ENCODE measurements around the gene LHX2. TPM values are rescaled to one million over a fixed set of nuclear protein-coding genes. Genes with fewer than 3 reads are reported as not detected.

Gene LHX2
- total and polyA plus RNA-seq, 2 of the 4 experiments (the other 2 are of a cell fraction), result not detected

GRCh38 chr9:124019771-124020519, 8.4 kb downstream of the LHX2 start (continued):
- no peak for TF ChIP-seq RFX5 (IDR thresholded peaks at IDR 0.05; ENCODE audit: low read depth, low read length)
- no peak for TF ChIP-seq CEBPB (IDR thresholded peaks at IDR 0.05; ENCODE audit: low read depth, low read length)
- no peak for TF ChIP-seq POLR2A (IDR thresholded peaks at IDR 0.05; ENCODE audit: low read depth, low read length)
- TF ChIP-seq MAFK (IDR thresholded peaks at IDR 0.05; ENCODE audit: low read depth, low read length), result no peak

GRCh38 chr9:124020520-124021384, 9.2 kb downstream of the LHX2 start:
- WGBS, 2 experiments (ENCODE audit: extremely low coverage in 2 of 2, insufficient read length in 1 of 2), result 13% methylated on average over 10 of the region's 31 CpGs; no CpG with 5 or more reads in 1 of the 2 experiments
- Histone ChIP-seq H2BK120ac (ENCODE audit: low read depth, low read length) (no peak overlapping the region), H2BK15ac (ENCODE audit: low read depth, low read length) (no peak overlapping the region), H2BK20ac (ENCODE audit: low read depth, low read length) (no peak overlapping the region), H3K4me1 (ENCODE audit: control insufficient read depth, insufficient read depth, low read length) (no peaks in the 10 kb centered on the region; the same call in 1 of the 2 replicates), H3K9me3 (ENCODE audit: control insufficient read depth, insufficient read depth, low read length) (peaks cover 11% of the 10 kb centered on the region), H3K27me3 (ENCODE audit: control insufficient read depth, insufficient read depth, low read length) (peaks cover 91% of the 10 kb centered on the region), H3K9ac (ENCODE audit: low read depth, low read length) (no peak overlapping the region), H3K18ac (ENCODE audit: low read depth, low read length) (no peak overlapping the region), H2AK5ac (ENCODE audit: low read depth, low read length) (no peak overlapping the region), H3K23ac (ENCODE audit: low read depth, low read length) (no peak overlapping the region), H3K4ac (ENCODE audit: low read depth, low read length) (no peak overlapping the region), H3K9me1 (ENCODE audit: insufficient read depth, low read length) (0 out of 2 replicates have a peak, but pooled peaks cover 2% of the 10 kb centered on the region), H4K5ac (ENCODE audit: low read depth, low read length) (no peak overlapping the region), H4K20me1 (ENCODE audit: insufficient read depth, low read length) (peaks cover 10% of the 10 kb centered on the region; the same call in 1 of the 2 replicates), H3K36me3 (ENCODE audit: control insufficient read depth, insufficient read depth, low read length) (no peaks in the 10 kb centered on the region), H3K79me1 (ENCODE audit: low read depth in 1 of 2, low read length in 2 of 2) (no peaks in the 10 kb centered on the region), H2AFZ (replicated peaks; ENCODE audit: low read length, poor library complexity) (no peak overlapping the region), H2BK5ac (ENCODE audit: low read depth, low read length, poor library complexity, severe bottlenecking) (no peak overlapping the region), H4K8ac (ENCODE audit: low read depth in 2 of 2, low read length in 2 of 2) (no peak overlapping the region), H3K4me3 (ENCODE audit: insufficient read depth, low read depth, low read length) (no peak overlapping the region), H3K27ac (ENCODE audit: insufficient read depth, low read length) (no peak overlapping the region), H3K56ac (ENCODE audit: extremely low read depth, insufficient read depth, low read length) (no peak overlapping the region), H3K4me2 (ENCODE audit: low read depth, low read length) (no peak overlapping the region), H3K14ac (replicated peaks; ENCODE audit: low read depth, low read length) (no peak overlapping the region), H4K91ac (ENCODE audit: insufficient read depth, low read depth, low read length) (no peak overlapping the region), H2AK9ac (replicated peaks; ENCODE audit: low read depth, low read length, poor library complexity) (no peak overlapping the region)
- intact Hi-C loops (cut with micrococcal nuclease), result no loop called here
- in situ Hi-C loops (cut with MboI; ENCODE audit: low sequenced_read_pairs), result no loop called here
- dilution Hi-C loops (cut with HindIII; ENCODE audit: low sequenced_read_pairs, unreplicated experiment), result no loop called here
- no peak for TF ChIP-seq NFE2L2 (IDR thresholded peaks at IDR 0.05; ENCODE audit: low read depth, low read length)
- TF ChIP-seq MAZ (IDR thresholded peaks at IDR 0.05; ENCODE audit: borderline replicate concordance, low read depth, low read length), result no peak
- POLR2A ChIA-PET (ENCODE audit: unreplicated experiment), result no interaction called here
- CTCF ChIA-PET, result no interaction called here
- BruUV-seq (replicated peaks), result no TSS peak
- ATAC-seq (ENCODE audit: low read depth), result no peak
- no peak for DNase-seq
